Chondrocyte (in vitro differentiated cells): ENCODE measurements around the gene HTR1B. TPM values are rescaled to one million over a fixed set of nuclear protein-coding genes. Genes with fewer than 3 reads are reported as not detected.

ENCODE experiments used
- DNase-seq: peaks from one replicate; pipeline ENCODE4 v3.0.0; 2021; ENCODE audit warnings: mixed read lengths, low spot score
- H3K27ac Mint-ChIP-seq: one replicate; pipeline ENCODE4 v1.8.0; 2021; ENCODE audit warnings: mild to moderate bottlenecking, moderate library complexity, mixed read lengths; ENCODE audit not compliant: unreplicated experiment
- H3K27me3 Mint-ChIP-seq: 2 replicates; pipeline ENCODE4 v1.8.0; 2021; ENCODE audit warnings: low read depth, mixed read lengths
- H3K36me3 Mint-ChIP-seq: 2 replicates; pipeline ENCODE4 v1.8.0; 2021; ENCODE audit warnings: low read depth, mixed read lengths
- H3K4me1 Mint-ChIP-seq: 2 replicates; pipeline ENCODE4 v1.8.0; 2021; ENCODE audit warnings: low read depth, mild to moderate bottlenecking, mixed read lengths
- H3K4me3 Mint-ChIP-seq: one replicate; pipeline ENCODE4 v1.8.0; 2021; ENCODE audit warnings: mild to moderate bottlenecking, moderate library complexity, mixed read lengths; ENCODE audit not compliant: unreplicated experiment
- H3K9me3 Mint-ChIP-seq: 2 replicates; pipeline ENCODE4 v1.8.0; 2021; ENCODE audit warnings: low read depth, mixed read lengths
- CTCF ChIP-seq: fragments of 200-600 bp; sonication (generic); IDR thresholded peaks from 2 replicates; pipeline ENCODE4 v1.5.0; 2021; ENCODE audit warnings: antibody characterized with exemption, mild to moderate bottlenecking, moderate library complexity
- total RNA-seq: library from RNA; stranded (reverse); gene quantifications from 3 replicates; pipeline ENCODE4 v1.2.1, GENCODE V29; 2021

Gene HTR1B
- total RNA-seq, 1 donor from 2014 or later: 0.57 TPM

- peaks cover 27% of the 10 kb centered on the region for H3K27me3 Mint-ChIP-seq
- no peaks in the 10 kb centered on the region for H3K9me3 Mint-ChIP-seq
- H3K4me3 Mint-ChIP-seq: peak overlapping the region; percentile 77
- DNase-seq: peak; percentile 86
- H3K4me1 Mint-ChIP-seq: peaks cover 56% of the 10 kb centered on the region
- peak; percentile 70 for TF ChIP-seq CTCF
- no peaks in the 10 kb centered on the region for H3K36me3 Mint-ChIP-seq
- no peak overlapping the region for H3K27ac Mint-ChIP-seq
Measured at GRCh38 chr6:77462359-77463307, 658 bp downstream of the HTR1B start.

GRCh38 chr6:77461796-77462195, 1.5 kb downstream of the HTR1B start:
- TF ChIP-seq CTCF: no peak
- no peak for DNase-seq
- H3K4me1 Mint-ChIP-seq: peaks cover 61% of the 10 kb centered on the region
- no peak overlapping the region for H3K27ac Mint-ChIP-seq
- no peaks in the 10 kb centered on the region for H3K36me3 Mint-ChIP-seq
- no peaks in the 10 kb centered on the region for H3K9me3 Mint-ChIP-seq
- no peak overlapping the region for H3K4me3 Mint-ChIP-seq
- H3K27me3 Mint-ChIP-seq: peaks cover 27% of the 10 kb centered on the region

GRCh38 chr6:77458421-77458820, 4.9 kb downstream of the HTR1B start:
- H3K4me1 Mint-ChIP-seq: peaks cover 64% of the 10 kb centered on the region
- no peaks in the 10 kb centered on the region for H3K36me3 Mint-ChIP-seq
- no peak overlapping the region for H3K27ac Mint-ChIP-seq
- peaks cover 2% of the 10 kb centered on the region for H3K9me3 Mint-ChIP-seq
- peaks cover 15% of the 10 kb centered on the region for H3K27me3 Mint-ChIP-seq
- no peak for DNase-seq
- no peak overlapping the region for H3K4me3 Mint-ChIP-seq
- TF ChIP-seq CTCF: no peak

GRCh38 chr6:77457720-77458349, 5.5 kb downstream of the HTR1B start:
- Mint-ChIP-seq H3K4me1 (peaks cover 58% of the 10 kb centered on the region), H3K9me3 (peaks cover 2% of the 10 kb centered on the region), H3K36me3 (no peaks in the 10 kb centered on the region), H3K27me3 (peaks cover 9% of the 10 kb centered on the region), H3K27ac (peak overlapping the region; percentile 73), H3K4me3 (no peak overlapping the region)
- peak; percentile 92 for TF ChIP-seq CTCF
- no peak for DNase-seq

DNA sequence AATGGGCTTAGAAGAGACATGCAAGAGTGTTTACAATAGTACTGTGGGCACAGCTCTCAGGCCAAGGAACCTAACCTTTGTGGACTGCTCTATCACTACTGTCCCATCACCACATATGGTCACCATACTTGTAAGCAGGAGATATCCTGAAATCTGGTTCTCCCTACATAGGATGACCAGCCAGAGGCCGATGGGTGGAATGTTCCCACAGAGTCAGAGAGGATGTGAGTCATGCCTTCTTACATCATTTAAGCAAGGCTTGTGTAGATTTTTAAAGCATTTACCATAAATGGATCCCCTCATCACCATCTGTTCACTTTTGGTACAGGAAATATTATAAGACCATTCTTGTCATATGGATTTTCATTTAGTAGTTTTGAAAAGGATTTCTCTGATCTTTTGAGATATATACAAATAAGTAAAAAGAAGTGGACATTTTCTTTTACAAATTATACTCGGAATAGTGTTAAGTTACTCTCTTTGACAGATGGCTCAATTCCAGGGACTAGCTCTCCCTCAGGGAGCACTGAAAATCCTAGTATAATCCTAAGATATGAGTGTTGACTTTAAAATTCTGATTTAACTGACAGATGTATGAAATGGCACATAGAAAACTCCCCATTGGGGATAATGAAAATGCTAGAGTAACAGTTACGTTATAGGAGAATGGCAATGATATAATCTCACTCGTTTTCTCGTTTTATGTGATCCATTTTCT, 6.6 kb downstream of the HTR1B start:
- Mint-ChIP-seq H3K36me3 (no peaks in the 10 kb centered on the region), H3K4me3 (peak overlapping the region; percentile 13), H3K9me3 (peaks cover 2% of the 10 kb centered on the region), H3K4me1 (peaks cover 47% of the 10 kb centered on the region), H3K27ac (peak overlapping the region; percentile 88), H3K27me3 (no peaks in the 10 kb centered on the region)
- DNase-seq: no peak
- TF ChIP-seq CTCF: no peak
